K562 (cell line): ENCODE data around the gene NEURL1. TPM values are rescaled to one million over a fixed set of nuclear protein-coding genes. Genes with fewer than 3 reads are reported as not detected.
A peak's percentile ranks its signal among the peaks of the same experiment; 100 is the strongest.

Experiments used
- BCOR ChIP-seq: fragments of 450-650 bp; IDR thresholded peaks from 2 replicates; pipeline ENCODE4 v1.6.1; 2016
- CBFB ChIP-seq: sonication (generic); formaldehyde crosslinking; IDR thresholded peaks from 2 replicates; pipeline ENCODE4 v1.4.0; 2020; ENCODE audit warnings: mild to moderate bottlenecking, missing genetic modification reagents
- CBX3 ChIP-seq, 2 experiments: IDR thresholded peaks; 1 replicate in 1 of 2; 2 replicates in 1 of 2; pipeline ENCODE4 v1.6.1; 2012; ENCODE audit warnings: inconsistent platforms in 2 of 2, low read length in 2 of 2, borderline replicate concordance in 1 of 2, control low read depth in 1 of 2
- CHD1 ChIP-seq: fragments of 200-600 bp; sonication (generic); IDR thresholded peaks from one replicate; pipeline ENCODE4 v1.6.1; 2012; ENCODE audit warnings: mild to moderate bottlenecking, moderate library complexity, low read length, inconsistent platforms
- FOXJ2 ChIP-seq: fragments of 200-800 bp; sonication (Bioruptor generic); IDR thresholded peaks from 2 replicates; pipeline ENCODE4 v1.6.1; 2016; ENCODE audit warnings: missing genetic modification characterization, missing compliant biosample characterization
- FOXJ3 ChIP-seq: sonication (generic); formaldehyde crosslinking; IDR thresholded peaks from 2 replicates; pipeline ENCODE4 v1.4.0; 2020; ENCODE audit warnings: mild to moderate bottlenecking, missing genetic modification reagents
- FOXK2 ChIP-seq, 2 experiments: fragments of 450-650 bp; IDR thresholded peaks in 1 of 2; conservative IDR thresholded peaks in 1 of 2; 2 replicates each; pipeline ENCODE4 v1.6.1; 2016; ENCODE audit warnings: low read depth in 2 of 2, mild to moderate bottlenecking in 1 of 2
- KLF10 ChIP-seq: fragments of 250-450 bp; sonication (Bioruptor Pico); IDR thresholded peaks from 2 replicates; pipeline ENCODE4 v1.6.1; 2021; ENCODE audit warnings: matching md5 sums
- LEF1 ChIP-seq: fragments of 450-650 bp; IDR thresholded peaks from 2 replicates; pipeline ENCODE4 v1.6.1; 2016; ENCODE audit warnings: mild to moderate bottlenecking
- MYC ChIP-seq, 2 experiments: fragments of 250-450 bp in 1 of 2; sonication (Bioruptor Pico) in 1 of 2; IDR thresholded peaks; 2 replicates each; pipeline versions ENCODE4 v1.5.1 to v1.6.1; 2012 to 2021; ENCODE audit warnings: low read depth in 2 of 2, borderline replicate concordance in 1 of 2, improper control_type of control experiment in 1 of 2, low read length in 1 of 2, mild to moderate bottlenecking in 1 of 2, moderate library complexity in 1 of 2
- TCF3 ChIP-seq: sonication (generic); formaldehyde crosslinking; IDR thresholded peaks from 2 replicates; pipeline ENCODE4 v1.4.0; 2020; ENCODE audit warnings: mild to moderate bottlenecking, missing genetic modification reagents
- ZEB2 ChIP-seq: fragments of 450-650 bp; IDR thresholded peaks from 2 replicates; pipeline ENCODE4 v1.6.1; 2016
- ZKSCAN3 ChIP-seq: fragments of 250-450 bp; sonication (Bioruptor Pico); IDR thresholded peaks from 2 replicates; pipeline ENCODE4 v1.4.0; 2020
- ZNF644 ChIP-seq: fragments of 200-800 bp; sonication (Bioruptor generic); IDR thresholded peaks from 2 replicates; pipeline ENCODE4 v1.6.1; 2016; ENCODE audit warnings: low read depth, missing genetic modification characterization, missing compliant biosample characterization
- polyA plus RNA-seq, 8 experiments: library from polyadenylated mRNA; depleted of rRNA in 4 of 8; stranded (reverse) in 5 of 8; unstranded in 3 of 8; fragments of >200 nt; fragmentation: Nextera tagmentation in 2 of 8; fragmentation: Illumina TruSeq in 1 of 8; extraction: Ambion mirVana in 2 of 8; extraction: Trizol in 1 of 8; gene quantifications; 2 replicates each; pipeline versions ENCODE4 v1.2.1 to v1.2.3, GENCODE V29; 2011 to 2014; ENCODE audit warnings: inconsistent platforms in 1 of 8, missing spikeins in 1 of 8
- total RNA-seq, 7 experiments: library from RNA; depleted of rRNA in 6 of 7; stranded (reverse); fragments of >200 nt in 6 of 7; fragmentation: Illumina TruSeq in 2 of 7; extraction: Trizol in 2 of 7; gene quantifications; 2 replicates each; pipeline versions ENCODE4 v1.2.1 to v1.2.3, GENCODE V29; 2011 to 2021; ENCODE audit warnings: low replicate concordance in 1 of 7
- TF ChIP-seq, protein P1 (sequence below): fragments of 250-450 bp; sonication (Bioruptor Pico); IDR thresholded peaks from 2 replicates; pipeline ENCODE4 v1.8.0; 2021; ENCODE audit warnings: moderate library complexity, mild to moderate bottlenecking, inconsistent platforms
- TF ChIP-seq, protein P2 (sequence below): sonication (generic); formaldehyde crosslinking; IDR thresholded peaks from 2 replicates; pipeline ENCODE4 v1.4.0; 2020; ENCODE audit warnings: mild to moderate bottlenecking, missing genetic modification reagents

The NEURL1 gene
- total and polyA plus RNA-seq, 9 of the 15 experiments (the other 6 are each of a cell fraction or from before 2014, with no cell fraction given), result 0.01 to 0.45 (median 0.16) TPM; not detected in 5

DNA sequence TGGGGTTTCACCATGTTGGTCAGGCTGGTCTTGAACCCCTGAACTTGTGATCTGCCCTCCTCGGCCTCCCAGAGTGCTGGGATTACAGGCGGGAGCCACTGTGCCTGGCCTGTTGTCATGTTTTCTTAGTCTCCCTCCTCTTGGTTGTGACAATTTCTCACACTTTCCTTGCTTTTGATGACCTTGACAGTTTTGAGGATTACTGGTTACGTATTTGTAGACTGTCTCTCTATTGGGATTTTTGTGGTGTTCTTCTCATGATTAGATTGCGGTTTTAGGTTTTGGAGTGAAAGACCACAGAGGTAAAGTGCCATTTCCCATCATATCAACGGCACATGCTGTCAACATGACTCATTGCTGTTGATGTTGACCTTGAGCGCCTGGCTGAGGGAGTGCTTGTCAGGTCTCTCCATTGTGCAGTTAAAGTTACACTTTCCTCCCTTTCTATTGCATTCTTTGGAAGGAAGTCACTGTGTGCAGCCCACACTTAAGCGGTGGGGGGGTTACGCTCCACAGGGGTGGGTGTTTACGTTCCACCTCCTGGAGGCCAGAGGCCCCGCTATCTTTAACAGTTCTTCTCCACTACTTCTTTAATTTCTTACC, 10.8 kb downstream of the NEURL1 start (continued):
- TF ChIP-seq ZEB2 (peak; percentile 90), FOXJ2 (tag) (no peak), CBX3 (IDR thresholded peaks at IDR 0.05; ENCODE audit: borderline replicate concordance in 1 of 2, low read length in 2 of 2) (peak in 1 of 2 experiments; percentile 49; a peak in 1 of 3 replicates), ZNF644 (tag) (no peak), LEF1 (peak; percentile 87), FOXJ3 (no peak), TCF3 (CRISPR knock-in tag) (peak; percentile 77), KLF10 (no peak), ZKSCAN3 (CRISPR knock-in tag) (no peak), BCOR (peak; percentile 72), FOXK2 (conservative IDR thresholded peaks at IDR 0.05 in 1 of 2, IDR thresholded peaks at IDR 0.05 in 1 of 2; ENCODE audit: low read depth in 2 of 2) (peak; percentile 93 to 94), CHD1 (no peak), CBFB (peak; percentile 80; the same call in 1 of the 2 replicates), MYC (IDR thresholded peaks at IDR 0.05; ENCODE audit: low read depth, low read length) (peak; percentile 55), MYC (CRISPR knock-in tag; IDR thresholded peaks at IDR 0.05; ENCODE audit: borderline replicate concordance, low read depth) (no peak)
- TF ChIP-seq, protein P1, sequence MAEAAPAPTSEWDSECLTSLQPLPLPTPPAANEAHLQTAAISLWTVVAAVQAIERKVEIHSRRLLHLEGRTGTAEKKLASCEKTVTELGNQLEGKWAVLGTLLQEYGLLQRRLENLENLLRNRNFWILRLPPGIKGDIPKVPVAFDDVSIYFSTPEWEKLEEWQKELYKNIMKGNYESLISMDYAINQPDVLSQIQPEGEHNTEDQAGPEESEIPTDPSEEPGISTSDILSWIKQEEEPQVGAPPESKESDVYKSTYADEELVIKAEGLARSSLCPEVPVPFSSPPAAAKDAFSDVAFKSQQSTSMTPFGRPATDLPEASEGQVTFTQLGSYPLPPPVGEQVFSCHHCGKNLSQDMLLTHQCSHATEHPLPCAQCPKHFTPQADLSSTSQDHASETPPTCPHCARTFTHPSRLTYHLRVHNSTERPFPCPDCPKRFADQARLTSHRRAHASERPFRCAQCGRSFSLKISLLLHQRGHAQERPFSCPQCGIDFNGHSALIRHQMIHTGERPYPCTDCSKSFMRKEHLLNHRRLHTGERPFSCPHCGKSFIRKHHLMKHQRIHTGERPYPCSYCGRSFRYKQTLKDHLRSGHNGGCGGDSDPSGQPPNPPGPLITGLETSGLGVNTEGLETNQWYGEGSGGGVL, result no peak
- TF ChIP-seq, protein P2, sequence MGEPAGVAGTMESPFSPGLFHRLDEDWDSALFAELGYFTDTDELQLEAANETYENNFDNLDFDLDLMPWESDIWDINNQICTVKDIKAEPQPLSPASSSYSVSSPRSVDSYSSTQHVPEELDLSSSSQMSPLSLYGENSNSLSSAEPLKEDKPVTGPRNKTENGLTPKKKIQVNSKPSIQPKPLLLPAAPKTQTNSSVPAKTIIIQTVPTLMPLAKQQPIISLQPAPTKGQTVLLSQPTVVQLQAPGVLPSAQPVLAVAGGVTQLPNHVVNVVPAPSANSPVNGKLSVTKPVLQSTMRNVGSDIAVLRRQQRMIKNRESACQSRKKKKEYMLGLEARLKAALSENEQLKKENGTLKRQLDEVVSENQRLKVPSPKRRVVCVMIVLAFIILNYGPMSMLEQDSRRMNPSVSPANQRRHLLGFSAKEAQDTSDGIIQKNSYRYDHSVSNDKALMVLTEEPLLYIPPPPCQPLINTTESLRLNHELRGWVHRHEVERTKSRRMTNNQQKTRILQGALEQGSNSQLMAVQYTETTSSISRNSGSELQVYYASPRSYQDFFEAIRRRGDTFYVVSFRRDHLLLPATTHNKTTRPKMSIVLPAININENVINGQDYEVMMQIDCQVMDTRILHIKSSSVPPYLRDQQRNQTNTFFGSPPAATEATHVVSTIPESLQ (CRISPR knock-in tag), result no peak
